ENCODE measurements around the gene MUS81. TPM values are rescaled to one million over a fixed set of nuclear protein-coding genes. Genes with fewer than 3 reads are reported as not detected.

MUS81 gene
- total and polyA plus RNA-seq, 9 of the 15 experiments (the other 6 are each of a cell fraction or from before 2014, with no cell fraction given) = 13.4 to 118 (median 53.7) TPM

DNA sequence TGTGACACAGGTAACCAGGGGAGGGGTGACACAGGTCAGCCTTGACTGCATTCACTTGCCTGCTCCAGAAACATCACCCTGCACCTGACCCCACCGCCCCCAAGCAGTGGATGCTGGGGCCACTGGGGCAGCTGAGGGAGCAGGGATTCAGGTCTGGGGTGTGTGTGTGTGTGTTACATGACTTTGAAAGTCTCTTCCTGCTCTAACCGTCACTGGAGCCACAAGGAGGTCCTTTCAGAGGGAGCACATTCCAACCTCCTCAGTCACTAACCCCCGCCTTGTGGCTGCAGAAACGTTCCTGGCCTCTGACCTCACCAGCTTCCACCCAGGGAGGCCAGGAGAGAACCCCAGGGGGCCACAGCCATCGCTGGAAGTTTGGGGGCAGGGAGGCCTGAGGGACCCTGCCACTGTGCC, 42.8 kb downstream of the MUS81 start (continued):
- TF ChIP-seq, protein P1, sequence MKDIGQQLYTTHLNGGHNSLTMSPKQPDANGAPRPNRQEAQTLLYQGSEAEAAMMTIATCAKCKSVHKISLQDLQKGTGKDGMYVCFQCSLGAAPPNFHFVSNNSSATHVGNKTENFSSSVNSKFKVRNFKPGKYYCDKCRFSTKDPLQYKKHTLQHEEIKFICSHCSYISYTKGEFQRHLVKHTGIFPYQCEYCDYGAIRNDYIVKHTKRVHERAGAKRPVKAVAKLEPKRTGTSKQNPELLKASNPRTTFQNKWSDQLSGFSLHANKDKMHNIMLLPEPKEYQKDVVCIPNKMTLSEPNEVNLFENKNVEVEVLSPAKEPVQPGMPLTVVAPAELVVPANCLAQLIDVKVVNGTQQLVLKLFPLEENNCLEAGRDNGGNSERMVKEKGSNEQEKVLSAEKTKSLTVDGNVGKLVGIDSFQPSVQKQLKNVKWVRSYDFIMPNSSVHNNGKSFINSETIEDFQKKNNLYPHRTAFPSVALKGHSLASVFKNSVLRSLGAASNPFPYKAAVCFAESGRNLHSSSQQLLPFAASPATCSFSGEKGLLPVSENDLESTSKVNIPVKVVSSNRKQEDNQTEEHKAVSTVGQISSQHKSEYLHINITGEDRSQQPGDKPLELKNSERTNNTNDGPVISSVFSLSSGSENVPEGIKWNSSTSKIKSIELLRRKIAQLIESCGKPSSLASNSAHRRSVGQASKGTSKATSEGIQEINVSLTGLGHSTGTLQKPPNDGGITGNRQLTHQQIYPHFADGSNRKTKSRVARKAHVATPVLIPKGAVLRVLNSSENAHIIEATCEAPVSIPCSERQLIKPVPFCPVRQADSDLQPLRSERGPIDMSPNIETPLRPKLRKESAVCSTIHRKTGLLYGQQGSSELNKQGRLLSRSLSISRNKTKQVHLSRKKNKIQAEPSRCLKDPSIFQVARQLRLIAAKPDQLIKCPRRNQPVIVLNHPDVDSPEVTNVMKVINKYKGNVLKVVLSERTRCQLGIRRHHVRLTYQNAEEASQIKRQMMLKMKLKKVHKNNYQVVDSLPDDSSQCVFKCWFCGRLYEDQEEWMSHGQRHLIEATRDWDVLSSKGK (CRISPR knock-in tag; IDR thresholded peaks at IDR 0.05) = no peak
- TF ChIP-seq SIN3B (IDR thresholded peaks at IDR 0.05; ENCODE audit: low read depth) = no peak
- TF ChIP-seq POLR2AphosphoS5 (IDR thresholded peaks at IDR 0.05; ENCODE audit: control insufficient read depth, insufficient read depth, low read depth, low read length) = peak; percentile 30; the same call in 1 of the 2 replicates
- TF ChIP-seq, protein P2, sequence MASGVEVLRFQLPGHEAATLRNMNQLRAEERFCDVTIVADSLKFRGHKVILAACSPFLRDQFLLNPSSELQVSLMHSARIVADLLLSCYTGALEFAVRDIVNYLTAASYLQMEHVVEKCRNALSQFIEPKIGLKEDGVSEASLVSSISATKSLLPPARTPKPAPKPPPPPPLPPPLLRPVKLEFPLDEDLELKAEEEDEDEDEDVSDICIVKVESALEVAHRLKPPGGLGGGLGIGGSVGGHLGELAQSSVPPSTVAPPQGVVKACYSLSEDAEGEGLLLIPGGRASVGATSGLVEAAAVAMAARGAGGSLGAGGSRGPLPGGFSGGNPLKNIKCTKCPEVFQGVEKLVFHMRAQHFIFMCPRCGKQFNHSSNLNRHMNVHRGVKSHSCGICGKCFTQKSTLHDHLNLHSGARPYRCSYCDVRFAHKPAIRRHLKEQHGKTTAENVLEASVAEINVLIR (CRISPR knock-in tag; IDR thresholded peaks at IDR 0.05) = no peak
- TF ChIP-seq, protein P3, sequence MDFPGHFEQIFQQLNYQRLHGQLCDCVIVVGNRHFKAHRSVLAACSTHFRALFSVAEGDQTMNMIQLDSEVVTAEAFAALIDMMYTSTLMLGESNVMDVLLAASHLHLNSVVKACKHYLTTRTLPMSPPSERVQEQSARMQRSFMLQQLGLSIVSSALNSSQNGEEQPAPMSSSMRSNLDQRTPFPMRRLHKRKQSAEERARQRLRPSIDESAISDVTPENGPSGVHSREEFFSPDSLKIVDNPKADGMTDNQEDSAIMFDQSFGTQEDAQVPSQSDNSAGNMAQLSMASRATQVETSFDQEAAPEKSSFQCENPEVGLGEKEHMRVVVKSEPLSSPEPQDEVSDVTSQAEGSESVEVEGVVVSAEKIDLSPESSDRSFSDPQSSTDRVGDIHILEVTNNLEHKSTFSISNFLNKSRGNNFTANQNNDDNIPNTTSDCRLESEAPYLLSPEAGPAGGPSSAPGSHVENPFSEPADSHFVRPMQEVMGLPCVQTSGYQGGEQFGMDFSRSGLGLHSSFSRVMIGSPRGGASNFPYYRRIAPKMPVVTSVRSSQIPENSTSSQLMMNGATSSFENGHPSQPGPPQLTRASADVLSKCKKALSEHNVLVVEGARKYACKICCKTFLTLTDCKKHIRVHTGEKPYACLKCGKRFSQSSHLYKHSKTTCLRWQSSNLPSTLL (IDR thresholded peaks at IDR 0.05) = no peak
- TF ChIP-seq BACH1 (tag; IDR thresholded peaks at IDR 0.05) = no peak
- TF ChIP-seq ZKSCAN1 (IDR thresholded peaks at IDR 0.05; ENCODE audit: low read depth, low read length) = no peak
- no peak for TF ChIP-seq TFAM (CRISPR knock-in tag; conservative IDR thresholded peaks at IDR 0.05)
- no peak for TF ChIP-seq ZNF699 (CRISPR knock-in tag; IDR thresholded peaks at IDR 0.05; ENCODE audit: insufficient replicate concordance)
- no peak for TF ChIP-seq CEBPB (tag; IDR thresholded peaks at IDR 0.05)
- 0 out of 2 replicates have a peak, but pooled peaks have one; percentile 17 for TF ChIP-seq ZNF668 (CRISPR knock-in tag; IDR thresholded peaks at IDR 0.05)
- TF ChIP-seq KLF1 (tag; IDR thresholded peaks at IDR 0.05) = no peak
- TF ChIP-seq HNRNPK (IDR thresholded peaks at IDR 0.05; ENCODE audit: low read depth, low read length, poor library complexity, severe bottlenecking) = no peak
- TF ChIP-seq, protein P4, sequence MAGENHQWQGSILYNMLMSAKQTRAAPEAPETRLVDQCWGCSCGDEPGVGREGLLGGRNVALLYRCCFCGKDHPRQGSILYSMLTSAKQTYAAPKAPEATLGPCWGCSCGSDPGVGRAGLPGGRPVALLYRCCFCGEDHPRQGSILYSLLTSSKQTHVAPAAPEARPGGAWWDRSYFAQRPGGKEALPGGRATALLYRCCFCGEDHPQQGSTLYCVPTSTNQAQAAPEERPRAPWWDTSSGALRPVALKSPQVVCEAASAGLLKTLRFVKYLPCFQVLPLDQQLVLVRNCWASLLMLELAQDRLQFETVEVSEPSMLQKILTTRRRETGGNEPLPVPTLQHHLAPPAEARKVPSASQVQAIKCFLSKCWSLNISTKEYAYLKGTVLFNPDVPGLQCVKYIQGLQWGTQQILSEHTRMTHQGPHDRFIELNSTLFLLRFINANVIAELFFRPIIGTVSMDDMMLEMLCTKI (IDR thresholded peaks at IDR 0.05; ENCODE audit: partially characterized antibody) = no peak
- TF ChIP-seq MAFF (IDR thresholded peaks at IDR 0.05; ENCODE audit: low read length) = no peak
- no peak for TF ChIP-seq KAT2B (IDR thresholded peaks at IDR 0.05; ENCODE audit: low read depth, low read length)
- no peak; the same call in 1 of the 2 replicates for TF ChIP-seq MYNN (IDR thresholded peaks at IDR 0.05)
- TF ChIP-seq MYNN (CRISPR knock-in tag; IDR thresholded peaks at IDR 0.05) = no peak
- TF ChIP-seq, protein P5, sequence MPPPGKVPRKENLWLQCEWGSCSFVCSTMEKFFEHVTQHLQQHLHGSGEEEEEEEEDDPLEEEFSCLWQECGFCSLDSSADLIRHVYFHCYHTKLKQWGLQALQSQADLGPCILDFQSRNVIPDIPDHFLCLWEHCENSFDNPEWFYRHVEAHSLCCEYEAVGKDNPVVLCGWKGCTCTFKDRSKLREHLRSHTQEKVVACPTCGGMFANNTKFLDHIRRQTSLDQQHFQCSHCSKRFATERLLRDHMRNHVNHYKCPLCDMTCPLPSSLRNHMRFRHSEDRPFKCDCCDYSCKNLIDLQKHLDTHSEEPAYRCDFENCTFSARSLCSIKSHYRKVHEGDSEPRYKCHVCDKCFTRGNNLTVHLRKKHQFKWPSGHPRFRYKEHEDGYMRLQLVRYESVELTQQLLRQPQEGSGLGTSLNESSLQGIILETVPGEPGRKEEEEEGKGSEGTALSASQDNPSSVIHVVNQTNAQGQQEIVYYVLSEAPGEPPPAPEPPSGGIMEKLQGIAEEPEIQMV (tag; conservative IDR thresholded peaks at IDR 0.05; ENCODE audit: low read depth) = no peak
